ENCODE results near the gene STIM1. TPM values are rescaled to one million over a fixed set of nuclear protein-coding genes. Genes with fewer than 3 reads are reported as not detected.
A peak's percentile ranks its signal among the peaks of the same experiment; 100 is the strongest.
"Not testable (repeated sequence)": the region's sequence is repeated elsewhere in the genome, so short reads cannot be mapped to it uniquely, and the experiment has no call there.

The STIM1 gene
- total RNA-seq, 6 experiments from 2014 or later: 36.4 to 48.0 (median 40.5) TPM

DNA sequence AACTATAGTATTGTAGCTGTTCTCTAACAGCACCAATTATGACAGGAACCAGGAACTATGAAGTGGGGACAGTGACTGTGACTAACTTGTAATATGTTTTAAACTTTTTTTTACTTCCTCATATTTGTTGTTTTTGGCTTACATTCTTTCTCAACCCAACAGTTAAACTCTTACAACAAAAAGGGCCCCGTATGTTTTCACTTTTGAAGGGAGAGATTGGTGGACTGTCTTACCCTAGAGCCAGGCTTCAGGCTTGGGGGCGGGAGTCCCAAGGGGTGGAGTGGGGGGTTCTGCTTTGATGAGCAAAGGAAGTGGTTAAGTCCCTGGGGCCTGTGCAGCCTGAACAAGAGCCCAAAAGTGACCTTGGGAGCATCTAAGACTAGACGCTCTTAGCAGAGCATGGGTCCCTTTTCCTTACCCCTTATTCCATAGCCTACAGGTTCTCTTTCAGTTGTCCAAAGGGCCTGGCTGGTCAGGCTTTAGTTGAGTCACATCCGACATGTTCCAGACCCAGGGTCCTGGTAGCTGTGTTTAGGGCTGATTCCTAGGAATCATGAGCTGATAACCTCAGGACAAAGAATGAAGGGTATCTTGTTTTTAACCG is 38.8 kb downstream of the STIM1 start:
- Histone ChIP-seq H3K9me3 (no peaks in the 10 kb centered on the region), H3K27me3 (no peaks in the 10 kb centered on the region), H3K4me3 (no peak overlapping the region), H3K4me1 (peaks cover 0 to 42% (median 21%) of the 10 kb centered on the region in 4 donors), H3K27ac (peak overlapping the region; percentile 54 to 84 (median 57)), H3K36me3 (no peaks in the 10 kb centered on the region)
- TF ChIP-seq POLR2A (IDR thresholded peaks at IDR 0.05): no peak
- TF ChIP-seq, protein P1, sequence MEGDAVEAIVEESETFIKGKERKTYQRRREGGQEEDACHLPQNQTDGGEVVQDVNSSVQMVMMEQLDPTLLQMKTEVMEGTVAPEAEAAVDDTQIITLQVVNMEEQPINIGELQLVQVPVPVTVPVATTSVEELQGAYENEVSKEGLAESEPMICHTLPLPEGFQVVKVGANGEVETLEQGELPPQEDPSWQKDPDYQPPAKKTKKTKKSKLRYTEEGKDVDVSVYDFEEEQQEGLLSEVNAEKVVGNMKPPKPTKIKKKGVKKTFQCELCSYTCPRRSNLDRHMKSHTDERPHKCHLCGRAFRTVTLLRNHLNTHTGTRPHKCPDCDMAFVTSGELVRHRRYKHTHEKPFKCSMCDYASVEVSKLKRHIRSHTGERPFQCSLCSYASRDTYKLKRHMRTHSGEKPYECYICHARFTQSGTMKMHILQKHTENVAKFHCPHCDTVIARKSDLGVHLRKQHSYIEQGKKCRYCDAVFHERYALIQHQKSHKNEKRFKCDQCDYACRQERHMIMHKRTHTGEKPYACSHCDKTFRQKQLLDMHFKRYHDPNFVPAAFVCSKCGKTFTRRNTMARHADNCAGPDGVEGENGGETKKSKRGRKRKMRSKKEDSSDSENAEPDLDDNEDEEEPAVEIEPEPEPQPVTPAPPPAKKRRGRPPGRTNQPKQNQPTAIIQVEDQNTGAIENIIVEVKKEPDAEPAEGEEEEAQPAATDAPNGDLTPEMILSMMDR (IDR thresholded peaks at IDR 0.05): no peak
- WGBS (ENCODE audit: insufficient coverage, low coverage, low lambda C conversion rate, missing lambda C conversion rate): 67% methylated on average over 4 of the region's 5 CpGs
- ATAC-seq (peak; percentile 13 to 66 (median 16)), DNase-seq (no peak)
- intact Hi-C loops (cut with DNase I): no loop called here

DNA sequence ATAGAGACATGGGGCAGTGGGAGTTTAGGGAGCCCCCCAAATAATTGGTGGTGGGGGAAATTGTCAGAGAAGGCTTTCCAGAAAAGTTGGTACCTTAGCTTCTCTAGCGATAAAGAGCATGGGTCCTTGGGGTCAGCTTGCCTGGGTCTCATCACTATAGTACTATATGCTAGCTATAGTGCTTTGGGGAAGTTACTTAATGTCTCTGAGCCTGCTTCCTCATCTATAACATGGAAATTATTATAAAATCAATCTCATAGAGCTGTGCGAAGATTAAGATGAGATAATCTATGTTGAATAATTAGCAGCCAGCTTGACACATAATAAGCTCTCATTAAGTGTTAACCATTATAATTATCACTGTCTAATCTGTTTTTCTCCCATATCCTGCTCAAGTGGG is 41.2 kb downstream of the STIM1 start:
- TF ChIP-seq POLR2A (IDR thresholded peaks at IDR 0.05): no peak
- TF ChIP-seq, protein P1 (IDR thresholded peaks at IDR 0.05): no peak
- 86% methylated on average over 2 of the region's 2 CpGs for WGBS (ENCODE audit: insufficient coverage, low coverage, low lambda C conversion rate, missing lambda C conversion rate)
- H3K4me3 ChIP-seq: no peak overlapping the region
- no peaks in the 10 kb centered on the region for H3K9me3 ChIP-seq
- ATAC-seq (no peak), DNase-seq (no peak)
- intact Hi-C loops (cut with DNase I): no loop called here
- H3K36me3 ChIP-seq: no peaks in the 10 kb centered on the region
- H3K27ac ChIP-seq: no peak overlapping the region
- H3K4me1 ChIP-seq: peaks cover 0 to 28% (median 14%) of the 10 kb centered on the region in 4 donors
- no peaks in the 10 kb centered on the region for H3K27me3 ChIP-seq

DNA sequence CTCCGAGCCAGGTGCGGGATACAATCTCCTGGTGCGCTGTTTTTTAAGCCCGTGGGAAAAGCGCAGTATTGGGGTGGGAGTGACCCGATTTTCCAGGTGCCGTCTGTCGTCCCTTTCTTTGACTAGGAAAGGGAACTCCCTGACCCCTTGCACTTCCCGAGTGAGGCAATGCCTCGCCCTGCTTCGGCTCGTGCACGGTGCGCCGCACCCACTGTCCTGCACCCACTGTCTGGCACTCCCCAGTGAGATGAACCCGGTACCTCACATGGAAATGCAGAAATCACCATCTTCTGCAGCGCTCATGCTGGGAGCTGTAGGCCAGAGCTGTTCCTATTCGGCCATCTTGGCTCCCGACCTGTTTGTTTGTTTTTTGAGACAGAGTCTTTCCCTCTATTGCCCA is 44.8 kb downstream of the STIM1 start:
- intact Hi-C loops (cut with DNase I): not testable (repeated sequence)

DNA sequence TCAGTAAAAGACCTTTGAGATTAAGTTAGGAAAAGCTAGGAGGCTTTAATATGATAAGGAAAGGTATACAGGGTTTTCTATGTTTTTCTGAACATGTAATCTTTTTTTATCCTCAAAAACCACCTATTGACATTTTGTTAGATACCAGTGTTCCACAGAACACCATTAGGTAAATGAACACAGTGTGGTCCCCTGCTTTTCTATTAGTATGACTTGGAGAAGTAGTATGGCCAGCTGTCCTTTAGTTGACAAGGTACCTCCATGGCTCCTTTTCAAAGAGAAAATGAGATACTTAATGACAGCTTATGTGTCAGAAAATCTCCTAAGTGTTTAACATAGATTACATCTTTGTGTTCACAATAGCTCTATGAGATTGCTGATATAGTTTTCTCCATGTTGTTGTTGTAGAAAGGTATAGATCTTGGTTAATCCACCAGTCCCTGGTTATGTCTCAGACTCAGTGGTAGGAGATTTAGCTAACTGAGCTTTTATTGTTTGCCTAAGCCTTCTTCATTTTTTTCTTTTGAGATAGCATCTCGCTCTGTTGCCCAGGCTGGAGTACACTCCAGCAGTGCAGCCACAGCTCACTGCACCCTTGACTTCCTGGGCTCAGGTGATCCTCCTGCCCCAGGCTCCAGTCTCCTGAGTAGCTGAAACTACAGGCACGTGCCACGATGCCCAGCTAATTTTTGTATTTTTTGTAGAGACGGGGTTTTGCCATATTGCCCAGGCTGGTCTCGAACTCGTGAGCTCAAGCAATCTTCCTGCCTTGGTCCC is 46.0 kb downstream of the STIM1 start:
- Histone ChIP-seq H3K36me3 (no peaks in the 10 kb centered on the region), H3K27ac (no peak overlapping the region), H3K27me3 (no peaks in the 10 kb centered on the region), H3K4me1 (peaks cover 4 to 39% (median 12%) of the 10 kb centered on the region in 4 donors), H3K4me3 (no peak overlapping the region), H3K9me3 (no peaks in the 10 kb centered on the region)
- ATAC-seq (no peak), DNase-seq (no peak)
- WGBS (ENCODE audit: insufficient coverage, low coverage, low lambda C conversion rate, missing lambda C conversion rate): 87% methylated on average over 6 of the region's 6 CpGs
- TF ChIP-seq, protein P1 (IDR thresholded peaks at IDR 0.05): no peak
- TF ChIP-seq POLR2A (IDR thresholded peaks at IDR 0.05): no peak
- intact Hi-C loops (cut with DNase I): no loop called here

More for the DNA sequence above, 44.8 kb downstream of the STIM1 start:
- not testable (repeated sequence) for H3K27me3 ChIP-seq, DNase-seq, H3K4me3 ChIP-seq, ATAC-seq, H3K36me3 ChIP-seq, H3K9me3 ChIP-seq, H3K27ac ChIP-seq
- 79% methylated on average over 6 of the region's 19 CpGs for WGBS (ENCODE audit: insufficient coverage, low coverage, low lambda C conversion rate, missing lambda C conversion rate)
- peaks cover 0 to 30% (median 6%) of the 10 kb centered on the region in 4 donors for H3K4me1 ChIP-seq

- DNase-seq (no peak), ATAC-seq (no peak)
- 33% methylated on average over 1 of the region's 7 CpGs for WGBS (ENCODE audit: insufficient coverage, low coverage, low lambda C conversion rate, missing lambda C conversion rate)
- no peaks in the 10 kb centered on the region for H3K9me3 ChIP-seq
- intact Hi-C loops (cut with DNase I): no loop called here
- H3K27me3 ChIP-seq: no peaks in the 10 kb centered on the region
- TF ChIP-seq, protein P1 (IDR thresholded peaks at IDR 0.05): no peak
- TF ChIP-seq POLR2A (IDR thresholded peaks at IDR 0.05): no peak
- H3K27ac ChIP-seq: no peak overlapping the region
- no peak overlapping the region for H3K4me3 ChIP-seq
- H3K4me1 ChIP-seq: peaks cover 4 to 42% (median 14%) of the 10 kb centered on the region in 4 donors
- no peaks in the 10 kb centered on the region for H3K36me3 ChIP-seq
Measured at GRCh38 chr11:3902441-3902840, 47.0 kb downstream of the STIM1 start.

Measured in right lobe of liver (tissue), 6 donors.